T-cell (primary cell): ENCODE measurements around the gene LYPD6. TPM values are rescaled to one million over a fixed set of nuclear protein-coding genes. Genes with fewer than 3 reads are reported as not detected.

ENCODE experiments used
- ATAC-seq, 4 experiments: fragments of 200-7000 bp in 3 of 4; fragments of 150-1000 bp in 1 of 4; cut with Tn5 transposase; replicated peaks in 1 of 4; 1 replicate in 3 of 4; 2 replicates in 1 of 4; pipeline ENCODE4 v1.10.0; 2021; ENCODE audit warnings: moderate library complexity in 3 of 4, mild to moderate bottlenecking in 2 of 4, moderate number of reproducible peaks in 1 of 4
- CTCF ChIA-PET, 2 donors: fragments of 300-600 bp; sonication (Branson Sonifier 250); formaldehyde crosslinking; loops; one replicate each; lab custom pipeline; 2022; ENCODE audit warnings: antibody characterized with exemption in 2 of 2; lab: Charles Lee
- POLR2A ChIA-PET, 2 donors: fragments of 300-600 bp; sonication (Branson Sonifier 250); formaldehyde crosslinking; loops; one replicate each; lab custom pipeline; 2022; ENCODE audit warnings: antibody characterized with exemption in 2 of 2; lab: Charles Lee
- DNase-seq, 35 experiments: peaks; one replicate each; pipeline versions ENCODE4 v3.0.0 to v3.0.0-alpha.2; 2013 to 2023
- H3K27ac ChIP-seq: one replicate; pipeline ENCODE4 v1.5.1; 2013; ENCODE audit warnings: low read length
- H3K27me3 ChIP-seq, 2 experiments: replicated peaks in 1 of 2; 1 replicate in 1 of 2; 2 replicates in 1 of 2; pipeline versions ENCODE4 v1.6.1 to v1.7.0; 2013; ENCODE audit warnings: low read length in 1 of 2, mixed read lengths in 1 of 2; ENCODE audit not compliant: control insufficient read depth in 2 of 2, insufficient read depth in 2 of 2; ENCODE audit errors: extremely low read depth in 1 of 2
- H3K36me3 ChIP-seq, 2 donors: 1 replicate in 1 of 2; 2 replicates in 1 of 2; pipeline versions ENCODE4 v1.6.1 to v1.7.0; 2013; ENCODE audit warnings: low read length in 1 of 2; ENCODE audit not compliant: control insufficient read depth in 2 of 2, insufficient read depth in 1 of 2; ENCODE audit errors: extremely low read depth in 1 of 2
- H3K4me1 ChIP-seq, 2 experiments: 1 replicate in 1 of 2; 2 replicates in 1 of 2; pipeline versions ENCODE4 v1.6.1 to v1.7.0; 2013; ENCODE audit warnings: low read length in 2 of 2, mixed read lengths in 1 of 2; ENCODE audit not compliant: insufficient read depth in 2 of 2, control insufficient read depth in 1 of 2; ENCODE audit errors: extremely low read depth in 1 of 2
- H3K4me3 ChIP-seq, 2 donors: 1 replicate in 1 of 2; 2 replicates in 1 of 2; pipeline versions ENCODE4 v1.5.1 to v1.7.0; 2013; ENCODE audit warnings: mild to moderate bottlenecking in 2 of 2, low read length in 1 of 2, moderate library complexity in 1 of 2; ENCODE audit not compliant: control insufficient read depth in 1 of 2; ENCODE audit errors: extremely low read depth in 1 of 2
- H3K9me3 ChIP-seq: 2 replicates; pipeline ENCODE4 v1.7.0; 2013
- H3K27ac Mint-ChIP-seq, 2 donors: one replicate each; pipeline ENCODE4 v1.8.0; 2020 to 2021; ENCODE audit warnings: mild to moderate bottlenecking in 2 of 2, mixed read lengths in 2 of 2
- H3K27me3 Mint-ChIP-seq, 2 donors: one replicate each; pipeline ENCODE4 v1.8.0; 2021 to 2022; ENCODE audit warnings: mixed read lengths in 2 of 2
- H3K36me3 Mint-ChIP-seq: one replicate; pipeline ENCODE4 v1.8.0; 2021; ENCODE audit warnings: mixed read lengths
- H3K4me1 Mint-ChIP-seq, 3 donors: one replicate each; pipeline ENCODE4 v1.8.0; 2020 to 2022; ENCODE audit warnings: mixed read lengths in 3 of 3, mild to moderate bottlenecking in 1 of 3
- H3K4me3 Mint-ChIP-seq, 3 donors: one replicate each; pipeline ENCODE4 v1.8.0; 2020 to 2022; ENCODE audit warnings: mild to moderate bottlenecking in 3 of 3, mixed read lengths in 3 of 3, moderate library complexity in 3 of 3
- H3K9me3 Mint-ChIP-seq, 3 donors: one replicate each; pipeline ENCODE4 v1.8.0; 2020 to 2022; ENCODE audit warnings: mixed read lengths in 3 of 3
- WGBS: methylation state at CpG from one replicate; pipeline ENCODE4 v1.1.5; 2013; ENCODE audit warnings: missing lambda C conversion rate; ENCODE audit not compliant: insufficient coverage; 5-methylcytosine and 5-hydroxymethylcytosine counted together
- total RNA-seq, 35 experiments: library from RNA in 6 of 35; stranded (reverse) in 6 of 35; fragments of 120-200 nt in 1 of 35; gene quantifications; one replicate each; pipeline versions ENCODE4 v1.2.1 to v1.2.4 and lab custom pipeline; 2013 to 2026

The LYPD6 gene
- total RNA-seq, 5 donors from 2014 or later (not counting 1 experiment from before 2014, with no cell fraction given), result not detected

GRCh38 chr2:149463328-149464002 lies 133.1 kb downstream of the LYPD6 start:
- CTCF ChIA-PET, result no interaction called here
- POLR2A ChIA-PET, result no interaction called here
- no peak overlapping the region for H3K4me3 ChIP-seq
- no peak overlapping the region for H3K27ac ChIP-seq
- Mint-ChIP-seq H3K9me3 (peaks cover 14 to 21% (median 20%) of the 10 kb centered on the region in 3 donors), H3K4me3 (no peak overlapping the region), H3K27ac (no peak overlapping the region), H3K27me3 (peaks cover 0 to 3% of the 10 kb centered on the region in 2 donors), H3K36me3 (no peaks in the 10 kb centered on the region), H3K4me1 (no peaks in the 10 kb centered on the region)
- H3K9me3 ChIP-seq, result no peaks in the 10 kb centered on the region
- no peaks in the 10 kb centered on the region for H3K4me1 ChIP-seq
- no peaks in the 10 kb centered on the region for H3K36me3 ChIP-seq
- ATAC-seq (no peak), DNase-seq (no peak)
- no CpG with 5 or more reads among the region's 2 CpGs for WGBS
- no peaks in the 10 kb centered on the region for H3K27me3 ChIP-seq

DNA sequence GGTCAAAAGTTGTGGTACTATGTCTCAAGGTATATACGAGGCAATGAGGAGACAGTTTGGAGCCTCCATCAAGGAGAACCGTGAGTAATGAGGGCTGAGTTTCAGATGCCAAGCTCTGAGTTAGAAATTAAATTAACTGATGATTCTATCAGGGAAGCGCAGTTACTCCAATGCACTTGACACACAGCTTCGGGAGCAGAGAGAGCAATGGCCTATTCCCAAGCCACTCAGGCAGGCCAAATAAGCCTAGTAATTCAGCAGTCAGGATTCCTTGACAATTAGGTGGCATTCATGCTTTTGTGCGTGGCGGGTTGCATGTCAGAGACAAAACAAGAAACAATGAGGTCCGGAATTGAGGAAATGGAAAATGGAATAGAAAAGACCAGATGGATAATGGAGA lies 134.0 kb downstream of the LYPD6 start:
- WGBS, result 87% methylated on average over 7 of the region's 7 CpGs
- no peak overlapping the region for H3K4me3 Mint-ChIP-seq
- ChIA-PET POLR2A (no interaction called here), CTCF (no interaction called here)
- no peaks in the 10 kb centered on the region for H3K27me3 Mint-ChIP-seq
- no peaks in the 10 kb centered on the region for H3K27me3 ChIP-seq
- no peak overlapping the region for H3K4me3 ChIP-seq
- H3K9me3 ChIP-seq, result no peaks in the 10 kb centered on the region
- peaks cover 6 to 12% (median 12%) of the 10 kb centered on the region in 3 donors for H3K9me3 Mint-ChIP-seq
- H3K36me3 Mint-ChIP-seq, result no peaks in the 10 kb centered on the region
- H3K4me1 Mint-ChIP-seq, result no peaks in the 10 kb centered on the region
- ATAC-seq (no peak), DNase-seq (no peak)
- no peak overlapping the region for H3K27ac ChIP-seq
- H3K27ac Mint-ChIP-seq, result no peak overlapping the region
- H3K4me1 ChIP-seq, result no peaks in the 10 kb centered on the region
- no peaks in the 10 kb centered on the region for H3K36me3 ChIP-seq

DNA sequence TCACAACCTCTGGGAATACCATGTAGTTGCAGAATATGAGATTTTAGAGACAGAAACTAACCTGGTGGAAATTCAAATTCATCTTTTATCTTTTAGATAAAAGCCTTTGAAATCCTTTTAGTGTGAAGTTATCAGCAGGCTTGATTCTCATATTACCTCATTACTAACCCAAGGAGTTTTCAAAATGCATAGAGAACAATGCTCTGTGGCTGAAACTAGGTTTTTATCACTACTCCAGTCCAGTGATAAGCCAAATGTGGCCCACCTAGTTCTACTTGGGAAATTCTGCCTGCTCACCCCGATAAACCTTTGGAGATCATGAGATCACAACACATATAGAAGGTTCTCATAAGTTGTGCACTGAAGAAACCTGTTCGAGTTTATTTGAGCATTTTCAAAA lies 135.5 kb downstream of the LYPD6 start:
- ChIA-PET CTCF (no interaction called here), POLR2A (no interaction called here)
- Mint-ChIP-seq H3K36me3 (no peaks in the 10 kb centered on the region), H3K27ac (no peak overlapping the region), H3K4me3 (no peak overlapping the region), H3K27me3 (no peaks in the 10 kb centered on the region), H3K9me3 (peaks cover 4 to 6% (median 5%) of the 10 kb centered on the region in 3 donors), H3K4me1 (no peaks in the 10 kb centered on the region)
- Histone ChIP-seq H3K27me3 (no peaks in the 10 kb centered on the region), H3K27ac (no peak overlapping the region), H3K9me3 (no peaks in the 10 kb centered on the region), H3K4me1 (no peaks in the 10 kb centered on the region), H3K4me3 (no peak overlapping the region), H3K36me3 (no peaks in the 10 kb centered on the region)
- DNase-seq (no peak), ATAC-seq (no peak)
- no CpG with 5 or more reads among the region's 2 CpGs for WGBS

GRCh38 chr2:149466635-149467034 lies 136.2 kb downstream of the LYPD6 start:
- WGBS, result no CpG with 5 or more reads among the region's 3 CpGs

DNA sequence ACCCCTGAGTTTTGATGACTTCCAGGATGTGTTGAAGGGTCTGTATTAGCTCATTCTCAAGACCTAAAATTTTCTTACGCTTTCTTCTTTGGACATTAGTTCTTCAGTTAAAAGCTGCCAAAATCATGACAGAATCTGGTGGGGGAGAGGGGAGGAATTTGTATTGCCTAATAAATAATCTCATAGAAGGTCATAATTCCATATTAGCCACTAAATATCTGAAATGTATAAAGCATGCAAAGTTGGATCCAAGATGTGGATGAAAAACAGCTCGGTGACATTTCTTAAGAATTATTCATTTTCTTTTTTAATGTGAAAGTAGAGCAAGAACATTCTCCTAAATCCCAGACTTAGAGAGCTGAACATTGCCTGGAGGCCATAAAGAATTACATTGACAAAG lies 137.0 kb downstream of the LYPD6 start:
- H3K9me3 ChIP-seq, result no peaks in the 10 kb centered on the region
- Mint-ChIP-seq H3K4me1 (no peaks in the 10 kb centered on the region), H3K4me3 (no peak overlapping the region), H3K27ac (no peak overlapping the region), H3K9me3 (no peaks in the 10 kb centered on the region), H3K36me3 (no peaks in the 10 kb centered on the region), H3K27me3 (no peaks in the 10 kb centered on the region)
- DNase-seq (no peak), ATAC-seq (no peak)
- no peaks in the 10 kb centered on the region for H3K4me1 ChIP-seq
- CTCF ChIA-PET, result no interaction called here
- POLR2A ChIA-PET, result interaction anchor here in 1 of 2 donors (0.5 kb wide), 1 partner anchor 300 kb away, joined by 3 read pairs; no protein-coding TSS in a partner anchor
- H3K27me3 ChIP-seq, result no peaks in the 10 kb centered on the region
- H3K36me3 ChIP-seq, result no peaks in the 10 kb centered on the region
- WGBS, result 67% methylated on average over 1 of the region's 2 CpGs
- no peak overlapping the region for H3K27ac ChIP-seq
- no peak overlapping the region for H3K4me3 ChIP-seq

More at GRCh38 chr2:149466635-149467034, 136.2 kb downstream of the LYPD6 start:
- CTCF ChIA-PET, result no interaction called here
- H3K27ac Mint-ChIP-seq, result no peak overlapping the region
- Histone ChIP-seq H3K36me3 (no peaks in the 10 kb centered on the region), H3K9me3 (no peaks in the 10 kb centered on the region), H3K27ac (no peak overlapping the region), H3K27me3 (no peaks in the 10 kb centered on the region), H3K4me3 (no peak overlapping the region), H3K4me1 (no peaks in the 10 kb centered on the region)
- no peaks in the 10 kb centered on the region for H3K27me3 Mint-ChIP-seq
- H3K9me3 Mint-ChIP-seq, result peaks cover 2 to 3% (median 2%) of the 10 kb centered on the region in 3 donors
- no peak overlapping the region for H3K4me3 Mint-ChIP-seq
- H3K36me3 Mint-ChIP-seq, result no peaks in the 10 kb centered on the region
- POLR2A ChIA-PET, result no interaction called here
- no peak for ATAC-seq
- no peaks in the 10 kb centered on the region for H3K4me1 Mint-ChIP-seq
- no peak for DNase-seq

DNA sequence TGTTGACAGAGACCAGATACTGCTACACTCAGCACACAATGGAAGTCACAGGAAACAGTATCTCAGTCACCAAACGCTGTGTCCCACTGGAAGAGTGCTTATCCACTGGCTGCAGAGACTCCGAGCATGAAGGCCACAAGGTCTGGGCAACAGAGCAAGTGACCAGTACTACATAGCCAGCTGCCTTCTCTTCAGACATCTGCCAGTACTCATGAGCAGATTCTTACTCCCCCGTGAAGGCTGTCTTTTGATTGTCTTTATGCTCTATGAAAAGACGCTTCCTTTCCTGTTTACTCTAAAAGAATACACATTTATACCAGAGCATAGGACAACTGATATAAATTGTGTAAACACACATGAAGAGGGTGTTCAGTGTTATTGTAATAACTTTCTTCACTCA lies 138.2 kb downstream of the LYPD6 start:
- Mint-ChIP-seq H3K27me3 (no peaks in the 10 kb centered on the region), H3K36me3 (no peaks in the 10 kb centered on the region), H3K4me3 (no peak overlapping the region), H3K9me3 (no peaks in the 10 kb centered on the region), H3K27ac (no peak overlapping the region), H3K4me1 (no peaks in the 10 kb centered on the region)
- Histone ChIP-seq H3K4me1 (no peaks in the 10 kb centered on the region), H3K27ac (no peak overlapping the region), H3K4me3 (no peak overlapping the region), H3K36me3 (no peaks in the 10 kb centered on the region), H3K27me3 (no peaks in the 10 kb centered on the region), H3K9me3 (no peaks in the 10 kb centered on the region)
- ATAC-seq (no peak), DNase-seq (no peak)
- POLR2A ChIA-PET, result no interaction called here
- WGBS, result 86% methylated on average over 2 of the region's 4 CpGs
- CTCF ChIA-PET, result no interaction called here
